Cardiac muscle cell (in vitro differentiated cells and primary cell): Measurements from ENCODE around the gene RALGAPA1. TPM values are rescaled to one million over a fixed set of nuclear protein-coding genes. Genes with fewer than 3 reads are reported as not detected.

Source experiments
- DNase-seq, 2 donors: peaks; one replicate each; pipeline versions ENCODE4 v3.0.0 to v3.0.0-alpha.2; 2010 to 2017; ENCODE audit warnings: low read depth in 1 of 2, low spot score in 1 of 2
- H3K27ac ChIP-seq: fragments of 200-600 bp; sonication (generic); 2 replicates; pipeline ENCODE4 v1.5.1; 2016
- H3K27me3 ChIP-seq: fragments of 200-600 bp; sonication (generic); 2 replicates; pipeline ENCODE4 v1.6.0; 2016; ENCODE audit warnings: control low read depth
- H3K36me3 ChIP-seq: fragments of 200-600 bp; sonication (generic); 2 replicates; pipeline ENCODE4 v1.5.1; 2016; ENCODE audit warnings: control low read depth
- H3K4me1 ChIP-seq: fragments of 200-600 bp; sonication (generic); 2 replicates; pipeline ENCODE4 v1.8.1; 2017; ENCODE audit warnings: low read depth, mild to moderate bottlenecking, mixed run types
- H3K4me3 ChIP-seq: fragments of 200-600 bp; sonication (generic); 2 replicates; pipeline ENCODE4 v1.5.1; 2016; ENCODE audit warnings: mild to moderate bottlenecking
- H3K9me3 ChIP-seq: fragments of 200-600 bp; sonication (generic); 2 replicates; pipeline ENCODE4 v1.5.1; 2017; ENCODE audit warnings: low read depth, mild to moderate bottlenecking, control low read depth
- CTCF ChIP-seq: IDR thresholded peaks from 2 replicates; pipeline ENCODE4 v1.5.1; 2012; ENCODE audit warnings: low read depth, mild to moderate bottlenecking, low read length
- polyA plus RNA-seq: library from polyadenylated mRNA; unstranded; fragments of >200 nt; fragmentation: Nextera tagmentation; extraction: Ambion mirVana; gene quantifications from 2 replicates; pipeline ENCODE4 v1.2.1, GENCODE V29; 2016
- total RNA-seq: library from RNA; depleted of rRNA; stranded (reverse); fragments of >200 nt; gene quantifications from 2 replicates; pipeline ENCODE4 v1.2.3, GENCODE V29; 2016

Gene RALGAPA1
- total and polyA plus RNA-seq, 2 experiments from 2014 or later = 28.1 to 31.5 TPM

DNA sequence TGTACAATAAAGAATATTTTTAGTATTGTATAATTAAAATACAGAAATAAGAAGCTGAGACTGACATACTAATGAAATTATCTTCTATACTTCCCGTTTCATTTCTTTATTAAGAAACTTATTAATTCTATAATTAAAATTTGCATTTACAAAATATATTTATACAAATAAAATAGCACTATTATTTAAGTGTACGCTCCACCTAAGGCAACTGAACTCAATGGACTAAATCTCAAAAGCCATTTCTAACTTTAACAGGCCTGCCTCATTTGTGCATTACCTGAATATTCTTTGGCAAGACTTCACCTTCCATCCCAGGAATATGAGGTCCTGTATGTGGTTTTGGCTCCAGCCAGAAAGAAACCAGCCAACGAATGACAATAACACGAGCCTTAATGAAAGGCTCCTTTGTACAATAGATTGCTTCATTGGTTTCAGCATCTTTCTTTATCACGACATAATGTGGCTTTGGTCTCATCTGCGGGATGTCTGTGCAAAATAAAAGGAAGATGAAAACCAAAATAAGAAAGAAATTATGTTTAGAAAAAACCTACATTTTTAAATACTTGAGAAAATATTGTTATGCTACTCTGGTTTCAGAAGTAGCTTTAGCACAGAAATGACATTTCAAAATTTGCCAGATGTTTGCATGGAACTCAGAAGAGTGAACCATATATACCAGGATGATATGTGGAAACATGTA, 58.7 kb downstream of the RALGAPA1 start:
- Histone ChIP-seq H3K4me3 (no peak overlapping the region), H3K27me3 (no peaks in the 10 kb centered on the region), H3K4me1 (no peaks in the 10 kb centered on the region), H3K27ac (no peak overlapping the region), H3K36me3 (peaks cover 37% of the 10 kb centered on the region), H3K9me3 (no peaks in the 10 kb centered on the region)
- no peak for DNase-seq
- TF ChIP-seq CTCF = no peak

- Histone ChIP-seq H3K36me3 (peaks cover 33% of the 10 kb centered on the region), H3K4me3 (no peak overlapping the region), H3K9me3 (no peaks in the 10 kb centered on the region), H3K27ac (no peak overlapping the region), H3K27me3 (no peaks in the 10 kb centered on the region), H3K4me1 (no peaks in the 10 kb centered on the region)
- DNase-seq = peak in 1 of 2 donors; percentile 1
- TF ChIP-seq CTCF = no peak
Observed at GRCh38 chr14:35747379-35747778, 61.7 kb downstream of the RALGAPA1 start.

DNA sequence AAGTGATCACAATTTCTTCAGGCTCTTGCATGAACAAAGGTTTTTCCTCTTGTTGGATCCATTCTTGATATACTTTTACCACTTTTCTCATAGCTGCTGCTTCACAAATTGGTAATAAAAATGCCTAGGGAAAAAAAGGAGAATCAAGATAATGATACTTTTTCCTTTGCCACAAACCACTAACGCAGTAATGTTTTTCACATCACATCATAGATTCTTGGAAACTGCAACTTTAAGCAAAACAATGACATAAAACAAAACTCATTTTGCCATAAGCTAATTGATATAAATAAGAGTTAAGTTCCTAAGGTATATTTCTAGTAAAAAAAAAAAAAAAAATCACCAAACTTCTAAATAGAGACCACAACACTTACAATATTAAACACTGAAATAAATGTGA, 66.7 kb downstream of the RALGAPA1 start:
- no peaks in the 10 kb centered on the region for H3K9me3 ChIP-seq
- no peaks in the 10 kb centered on the region for H3K4me1 ChIP-seq
- H3K27me3 ChIP-seq = no peaks in the 10 kb centered on the region
- H3K4me3 ChIP-seq = no peak overlapping the region
- no peak for TF ChIP-seq CTCF
- no peak overlapping the region for H3K27ac ChIP-seq
- H3K36me3 ChIP-seq = peaks cover 25% of the 10 kb centered on the region
- no peak for DNase-seq

GRCh38 chr14:35742032-35742371, 67.1 kb downstream of the RALGAPA1 start:
- H3K9me3 ChIP-seq = no peaks in the 10 kb centered on the region
- no peak overlapping the region for H3K4me3 ChIP-seq
- no peak overlapping the region for H3K27ac ChIP-seq
- H3K36me3 ChIP-seq = peaks cover 23% of the 10 kb centered on the region
- H3K4me1 ChIP-seq = no peaks in the 10 kb centered on the region
- TF ChIP-seq CTCF = no peak
- H3K27me3 ChIP-seq = no peaks in the 10 kb centered on the region
- DNase-seq = no peak

DNA sequence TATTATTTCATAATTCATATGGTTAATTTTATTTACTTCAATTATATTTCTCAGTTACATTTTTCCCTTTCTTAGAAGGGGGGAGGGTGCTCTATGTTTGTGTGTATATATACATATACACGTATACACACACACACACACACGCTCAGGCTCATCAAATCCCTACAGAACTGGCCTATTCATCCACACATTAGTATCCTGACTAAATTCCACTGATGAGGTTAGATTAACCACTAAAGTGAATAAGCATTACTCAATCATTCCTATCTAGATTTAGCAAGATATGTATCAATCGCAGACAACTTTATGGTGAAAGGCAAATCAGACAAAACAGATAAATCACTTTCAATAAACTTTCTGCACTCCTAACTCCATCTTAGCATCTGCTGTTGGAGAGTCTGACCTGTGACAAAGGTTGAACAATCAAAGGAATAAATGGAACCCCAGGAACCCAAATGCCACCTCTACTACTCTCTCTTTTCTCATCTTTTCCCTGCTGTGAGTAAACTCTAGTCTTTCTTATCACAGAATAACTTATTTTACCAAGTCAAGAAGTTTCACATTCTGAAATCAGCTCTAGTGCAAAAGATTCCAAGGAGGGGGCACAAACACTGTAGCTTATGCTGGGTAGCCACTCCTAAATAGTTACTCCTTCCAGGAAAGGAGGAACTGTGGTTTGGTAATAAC, 67.6 kb downstream of the RALGAPA1 start:
- H3K9me3 ChIP-seq = no peaks in the 10 kb centered on the region
- peaks cover 21% of the 10 kb centered on the region for H3K36me3 ChIP-seq
- TF ChIP-seq CTCF = no peak
- H3K27ac ChIP-seq = no peak overlapping the region
- no peak for DNase-seq
- no peak overlapping the region for H3K4me3 ChIP-seq
- H3K27me3 ChIP-seq = no peaks in the 10 kb centered on the region
- H3K4me1 ChIP-seq = no peaks in the 10 kb centered on the region
